Activated CD8-positive, alpha-beta memory T cell treated with anti-CD3 and anti-CD28 coated beads for 24 hours (primary cell): ENCODE results near the gene PLEKHA8.

Source experiments
- DNase-seq: peaks from one replicate; pipeline ENCODE4 v3.0.0-alpha.2; 2020

PLEKHA8 gene, protein sequence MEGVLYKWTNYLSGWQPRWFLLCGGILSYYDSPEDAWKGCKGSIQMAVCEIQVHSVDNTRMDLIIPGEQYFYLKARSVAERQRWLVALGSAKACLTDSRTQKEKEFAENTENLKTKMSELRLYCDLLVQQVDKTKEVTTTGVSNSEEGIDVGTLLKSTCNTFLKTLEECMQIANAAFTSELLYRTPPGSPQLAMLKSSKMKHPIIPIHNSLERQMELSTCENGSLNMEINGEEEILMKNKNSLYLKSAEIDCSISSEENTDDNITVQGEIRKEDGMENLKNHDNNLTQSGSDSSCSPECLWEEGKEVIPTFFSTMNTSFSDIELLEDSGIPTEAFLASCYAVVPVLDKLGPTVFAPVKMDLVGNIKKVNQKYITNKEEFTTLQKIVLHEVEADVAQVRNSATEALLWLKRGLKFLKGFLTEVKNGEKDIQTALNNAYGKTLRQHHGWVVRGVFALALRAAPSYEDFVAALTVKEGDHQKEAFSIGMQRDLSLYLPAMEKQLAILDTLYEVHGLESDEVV

GRCh38 chr7:30028216-30028748, at the start of gene PLEKHA8:
Gene PLEKHA8 (plus strand): TSS chr7:30028412. CDS start chr7:30028763, 351 bp downstream.
- DNase-seq, result peak; percentile 99

GRCh38 chr7:29980151-29980550, 48.1 kb upstream of the PLEKHA8 start:
- DNase-seq, result no peak

DNA sequence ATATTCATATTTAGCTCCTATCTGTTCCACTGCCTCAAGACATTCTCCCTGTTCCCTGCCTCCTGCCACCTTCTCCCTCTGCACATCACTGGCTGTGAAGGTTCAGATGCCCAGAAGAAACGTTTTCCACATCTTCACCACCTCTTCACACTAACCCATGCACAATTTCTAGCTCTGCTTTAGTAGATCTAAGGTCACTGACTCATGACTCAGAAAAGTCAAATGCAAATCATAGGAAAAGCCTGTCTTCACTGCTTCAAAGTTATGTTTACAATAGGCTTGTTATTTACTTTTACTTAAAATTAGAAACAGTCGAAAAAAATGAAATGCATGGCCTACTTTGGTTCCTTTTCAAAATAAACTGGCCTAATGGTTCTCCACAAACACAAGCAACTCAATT, 41.1 kb upstream of the PLEKHA8 start:
- no peak for DNase-seq

DNA sequence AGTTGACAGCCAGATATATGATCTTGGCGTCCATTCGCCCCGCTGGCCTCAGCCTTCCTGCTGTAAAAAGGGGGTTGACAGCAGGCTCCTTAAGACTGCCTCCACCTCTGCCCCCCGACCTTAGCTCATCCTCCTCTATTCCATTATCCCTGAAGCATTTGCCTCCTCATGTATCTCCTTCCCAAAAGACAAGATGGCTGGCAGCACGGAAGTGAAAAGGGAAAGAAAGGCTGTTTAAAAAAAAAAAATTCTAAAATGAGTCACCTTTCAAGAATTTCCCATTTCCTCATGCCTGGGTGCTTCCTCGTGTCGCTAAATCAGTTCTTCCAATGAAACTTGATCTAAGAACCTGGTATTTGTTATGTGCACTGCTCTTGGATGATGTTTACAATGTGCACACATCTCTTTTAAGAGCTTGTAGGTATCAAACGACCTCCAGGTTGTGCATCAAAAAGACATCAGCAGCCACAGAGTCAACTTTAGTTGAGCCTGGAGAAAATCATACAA, 40.3 kb upstream of the PLEKHA8 start:
- no peak for DNase-seq

DNA sequence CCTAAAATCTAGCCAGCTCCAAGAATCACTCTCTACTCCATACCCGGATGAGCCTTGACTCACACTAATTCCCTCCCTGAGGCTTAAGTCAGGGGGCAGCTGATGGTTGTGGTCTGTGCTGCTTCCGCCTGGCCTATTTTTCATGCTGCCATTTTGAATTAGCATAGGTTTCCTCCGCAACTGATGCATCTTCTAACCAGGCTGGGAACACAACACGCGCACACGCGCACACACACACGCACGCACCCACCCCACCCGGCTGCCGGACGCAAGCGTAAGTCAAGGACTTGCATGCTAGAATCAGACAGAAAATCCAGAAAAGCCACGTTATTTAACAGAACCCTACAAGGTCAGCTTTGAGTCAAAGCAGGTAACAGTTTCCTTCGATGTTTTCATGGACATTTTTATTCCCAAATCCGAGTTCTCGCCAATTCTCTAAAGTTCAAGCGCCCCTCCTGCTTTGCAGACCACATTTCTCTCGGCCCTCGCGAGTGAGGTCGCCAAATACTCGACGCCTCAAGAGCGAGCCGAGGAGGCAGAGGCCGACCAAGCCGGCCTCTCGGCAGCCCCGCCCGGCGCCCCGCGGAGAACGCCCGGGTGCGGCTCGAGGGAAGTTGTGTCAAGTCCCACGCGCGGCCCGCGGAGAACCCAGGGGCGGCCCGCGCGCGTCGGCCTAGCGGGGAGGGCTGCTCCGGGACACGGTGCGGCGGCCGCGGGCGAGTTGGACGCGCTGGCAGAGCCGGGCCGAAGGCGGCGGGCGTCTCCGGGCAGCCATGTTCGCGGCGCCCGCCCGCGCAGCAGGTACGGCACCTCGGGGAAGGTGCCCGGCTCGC, 39.6 kb upstream of the PLEKHA8 start:
- peak; percentile 73 for DNase-seq

GRCh38 chr7:29989257-29989995, 38.8 kb upstream of the PLEKHA8 start, which contains the start of gene SCRN1:
Gene SCRN1 (minus strand): TSS chr7:29989801. CDS start chr7:29969067, 20,734 bp downstream.
- peak; percentile 77 for DNase-seq

DNA sequence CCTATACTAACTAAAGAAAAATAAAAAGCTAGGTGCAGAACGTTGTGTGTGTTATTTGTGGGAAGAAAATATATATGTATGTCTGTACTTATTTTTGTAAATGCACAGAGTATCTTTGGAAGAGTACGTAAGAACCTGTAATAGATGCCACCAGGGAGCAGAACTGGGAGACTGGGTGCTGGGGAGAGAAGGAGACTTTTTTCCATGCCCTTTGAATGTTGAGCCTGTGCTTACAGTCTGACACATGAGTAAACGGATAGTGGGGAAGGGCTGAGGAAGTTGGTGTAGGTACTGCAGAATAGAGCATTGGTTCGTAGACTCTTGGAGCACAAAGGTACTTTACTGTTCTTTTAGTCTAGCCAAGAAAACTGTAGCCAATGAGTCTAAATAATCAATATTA, 37.3 kb upstream of the PLEKHA8 start:
- no peak for DNase-seq

- no peak for DNase-seq
Measured at GRCh38 chr7:29991937-29992336, 36.3 kb upstream of the PLEKHA8 start.

DNA sequence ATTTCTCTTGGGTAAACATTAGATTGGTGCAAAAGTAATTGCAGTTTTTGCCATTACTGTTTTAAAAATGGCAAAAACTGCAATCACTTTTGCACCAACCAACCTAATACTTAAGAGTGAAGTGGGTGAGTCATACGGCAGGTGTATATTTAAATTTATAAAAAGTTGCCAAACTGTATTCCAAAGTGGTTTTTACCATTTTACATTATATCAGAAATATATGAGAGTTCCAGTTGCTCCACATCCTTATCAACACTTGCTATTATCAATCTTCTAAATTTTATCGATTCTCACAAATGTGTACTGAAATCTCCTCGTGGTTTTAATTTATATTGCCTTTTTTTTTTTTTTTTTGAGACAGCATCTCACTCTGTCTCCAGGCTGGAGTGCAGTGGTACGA, 35.1 kb upstream of the PLEKHA8 start:
- no peak for DNase-seq

DNA sequence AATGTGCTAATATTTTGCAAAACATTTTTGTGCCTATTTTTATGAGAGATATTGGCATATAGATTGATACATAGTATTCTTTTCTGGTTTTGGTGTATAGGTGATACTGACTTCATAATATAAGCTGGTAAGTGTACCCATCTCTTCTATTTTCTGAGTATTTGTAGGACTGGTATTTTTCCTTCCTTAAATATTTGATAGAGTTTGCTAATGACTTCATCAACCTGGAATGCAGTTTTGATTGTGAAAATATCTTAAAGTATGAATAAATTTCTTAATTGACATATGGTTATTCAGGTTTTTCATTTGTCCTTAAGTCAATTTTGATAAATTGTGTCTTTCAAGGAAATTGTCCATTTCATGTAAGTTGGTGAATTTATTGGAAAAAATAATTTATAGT, 32.6 kb upstream of the PLEKHA8 start:
- DNase-seq, result no peak

- no peak for DNase-seq
Measured at GRCh38 chr7:29996321-29996720, 31.9 kb upstream of the PLEKHA8 start.

DNA sequence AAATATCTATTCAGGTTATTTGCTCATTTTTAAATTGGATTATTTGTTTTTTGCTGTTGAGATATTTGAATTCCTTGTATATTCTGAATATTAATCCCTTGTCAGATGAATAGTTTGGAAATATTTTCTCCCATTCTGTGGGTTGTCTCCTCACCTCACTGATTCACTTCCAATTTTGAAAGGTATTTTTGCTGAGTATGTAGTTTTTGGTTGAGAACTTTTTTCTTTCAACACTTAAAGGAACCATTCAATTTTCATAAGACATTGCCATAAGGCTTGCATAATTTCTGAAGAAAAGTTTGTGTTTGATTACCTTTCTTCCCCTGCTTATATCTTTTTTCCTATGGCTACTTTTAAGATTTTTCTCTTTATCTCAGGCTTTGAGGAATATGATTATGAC, 29.7 kb upstream of the PLEKHA8 start:
- DNase-seq, result no peak

- DNase-seq, result no peak
Measured at GRCh38 chr7:30001998-30002397, 26.2 kb upstream of the PLEKHA8 start.

DNA sequence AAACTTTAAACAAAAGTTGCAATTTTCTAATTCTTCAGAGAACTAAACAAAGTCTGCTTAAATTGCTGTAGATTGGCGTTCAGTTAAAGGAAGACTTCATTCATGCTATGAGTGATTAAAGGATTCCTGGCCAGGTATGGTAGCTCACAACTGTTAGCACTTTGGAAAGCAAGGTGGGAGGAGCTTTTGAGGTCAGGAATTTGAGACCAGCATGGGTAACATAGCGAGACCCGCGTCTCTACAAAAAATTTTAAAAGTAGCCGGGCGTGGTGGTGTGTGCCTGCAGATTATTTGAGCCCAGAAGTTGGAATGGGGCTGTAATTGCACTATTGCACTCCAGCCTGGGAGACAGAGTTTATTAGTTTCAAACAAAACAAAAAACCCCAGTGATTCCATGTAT, 25.1 kb upstream of the PLEKHA8 start:
- no peak for DNase-seq

GRCh38 chr7:30005464-30005863, 22.7 kb upstream of the PLEKHA8 start:
- DNase-seq, result no peak

DNA sequence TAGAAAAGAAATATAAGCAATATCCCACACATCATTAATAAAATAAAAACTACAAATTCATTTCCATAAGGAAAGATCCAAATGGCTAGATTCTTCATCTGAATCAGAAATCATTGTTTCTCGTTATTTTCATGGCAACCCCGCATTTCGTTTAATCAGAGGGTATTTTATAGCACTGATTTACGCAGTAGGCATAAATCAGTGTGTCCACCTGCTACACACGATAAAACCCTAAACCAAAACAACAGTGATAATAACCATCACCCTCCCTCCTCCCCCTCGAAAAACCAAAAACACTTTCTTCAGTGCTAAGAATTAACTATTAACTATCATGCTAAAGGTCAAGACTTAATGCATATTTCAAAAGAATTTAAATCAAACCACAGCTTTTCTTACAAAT, 18.2 kb upstream of the PLEKHA8 start:
- no peak for DNase-seq

GRCh38 chr7:30012757-30013156, 15.5 kb upstream of the PLEKHA8 start:
- no peak for DNase-seq

DNA sequence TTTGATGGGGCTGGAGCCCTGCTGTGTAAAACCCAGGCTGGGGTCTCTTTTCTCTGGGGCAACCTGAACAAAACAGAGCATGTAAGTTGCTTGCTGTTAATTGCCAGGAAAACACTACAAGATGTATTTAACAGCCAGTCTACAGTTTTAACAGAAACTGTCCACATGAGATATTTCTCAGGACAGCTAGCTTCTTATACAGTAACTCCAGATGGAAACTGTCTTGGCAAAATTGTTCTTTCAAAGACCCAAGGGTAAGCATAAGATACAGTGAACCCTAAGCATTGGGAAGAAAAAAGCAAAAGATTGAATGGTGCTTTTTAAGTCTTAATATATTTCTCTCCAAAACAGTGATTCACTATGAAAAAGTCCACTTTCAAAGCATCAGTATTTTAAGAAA, 9.8 kb upstream of the PLEKHA8 start:
- no peak for DNase-seq

DNA sequence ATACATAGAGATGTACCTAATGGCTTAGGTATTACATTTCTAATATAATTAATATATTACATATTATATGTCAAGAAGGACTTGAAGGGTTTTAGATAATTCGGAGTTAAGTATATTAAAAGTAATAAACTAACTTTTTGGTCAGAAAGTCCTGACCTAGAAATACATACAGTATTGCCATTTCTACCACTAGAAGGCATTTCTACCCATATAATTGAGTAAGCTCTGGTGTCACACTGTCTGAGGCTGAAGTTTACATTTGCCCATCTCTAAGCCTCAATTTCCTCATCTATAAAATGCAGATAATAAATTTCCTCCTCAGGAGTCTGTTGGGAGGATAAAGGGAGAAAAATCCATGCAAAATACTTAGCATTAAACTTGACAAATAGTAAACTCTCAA, 8.8 kb upstream of the PLEKHA8 start:
- no peak for DNase-seq

GRCh38 chr7:30019960-30020359, 8.3 kb upstream of the PLEKHA8 start:
- no peak for DNase-seq

GRCh38 chr7:30020535-30020934, 7.7 kb upstream of the PLEKHA8 start:
- no peak for DNase-seq

DNA sequence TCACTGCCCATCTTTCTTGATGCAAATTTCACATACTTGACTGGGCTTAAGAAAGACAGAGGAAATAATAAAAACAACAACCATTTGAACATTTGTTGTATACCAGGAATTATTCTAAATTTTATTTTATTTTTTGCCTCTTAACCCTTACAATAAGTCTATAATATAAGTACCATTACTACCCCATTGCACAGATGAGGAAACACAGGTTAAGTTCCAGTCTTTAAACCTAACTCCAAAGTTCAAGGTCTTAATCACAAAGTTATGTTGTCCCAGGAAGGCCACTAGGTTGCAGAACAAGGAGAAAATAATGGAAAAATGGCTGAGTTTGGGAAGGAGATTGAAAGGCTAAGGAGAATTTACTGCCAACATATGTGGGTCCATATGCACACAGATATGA, 5.2 kb upstream of the PLEKHA8 start:
- DNase-seq, result no peak

DNA sequence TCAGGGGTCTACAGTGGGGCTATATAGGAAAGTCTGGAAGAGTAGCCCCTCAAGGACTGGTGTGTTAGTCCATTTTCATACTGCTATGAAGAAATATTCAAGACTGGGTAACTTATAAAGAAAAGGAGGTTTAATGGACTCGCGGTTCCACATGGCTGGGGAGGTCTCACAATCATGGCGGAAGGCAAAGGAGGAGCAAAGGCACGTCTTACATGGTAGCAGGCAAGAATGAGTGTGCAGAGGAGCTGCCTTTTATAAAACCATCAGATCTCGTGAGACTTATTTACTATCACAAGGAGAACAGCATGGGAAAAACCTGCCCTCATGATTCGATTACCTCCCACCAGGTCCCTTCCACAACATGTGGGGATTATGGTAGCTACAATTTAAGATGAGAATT, 4.7 kb upstream of the PLEKHA8 start:
- DNase-seq, result no peak
